ENCODE results near the gene DNAJC27.

Gene DNAJC27

GRCh38 chr2:24924266-24924665 is 47.5 kb downstream of the DNAJC27 start:
- Histone ChIP-seq H3K9ac (ENCODE audit: low read depth, low read length) (no peak overlapping the region), H3K27me3 (ENCODE audit: control insufficient read depth, insufficient read depth, low read length) (peaks cover 18% of the 10 kb centered on the region), H3K36me3 (ENCODE audit: control insufficient read depth, insufficient read depth, low read length) (no peaks in the 10 kb centered on the region), H3K4me1 (ENCODE audit: control insufficient read depth, insufficient read depth, low read length) (peaks cover 7% of the 10 kb centered on the region), H3K4me3 (ENCODE audit: low read depth, low read length) (no peak overlapping the region), H3K9me3 (ENCODE audit: control insufficient read depth, insufficient read depth, low read length) (no peaks in the 10 kb centered on the region)

GRCh38 chr2:24923106-24923505 is 48.6 kb downstream of the DNAJC27 start:
- Histone ChIP-seq H3K9me3 (ENCODE audit: control insufficient read depth, insufficient read depth, low read length) (no peaks in the 10 kb centered on the region), H3K4me1 (ENCODE audit: control insufficient read depth, insufficient read depth, low read length) (peaks cover 7% of the 10 kb centered on the region), H3K27me3 (ENCODE audit: control insufficient read depth, insufficient read depth, low read length) (peaks cover 18% of the 10 kb centered on the region), H3K9ac (ENCODE audit: low read depth, low read length) (no peak overlapping the region), H3K36me3 (ENCODE audit: control insufficient read depth, insufficient read depth, low read length) (peaks cover 3% of the 10 kb centered on the region), H3K4me3 (ENCODE audit: low read depth, low read length) (no peak overlapping the region)

GRCh38 chr2:24922556-24922955 is 49.2 kb downstream of the DNAJC27 start:
- H3K9me3 ChIP-seq (ENCODE audit: control insufficient read depth, insufficient read depth, low read length): no peaks in the 10 kb centered on the region
- H3K9ac ChIP-seq (ENCODE audit: low read depth, low read length): no peak overlapping the region
- peaks cover 5% of the 10 kb centered on the region for H3K36me3 ChIP-seq (ENCODE audit: control insufficient read depth, insufficient read depth, low read length)
- H3K4me3 ChIP-seq (ENCODE audit: low read depth, low read length): no peak overlapping the region
- H3K4me1 ChIP-seq (ENCODE audit: control insufficient read depth, insufficient read depth, low read length): peaks cover 7% of the 10 kb centered on the region
- H3K27me3 ChIP-seq (ENCODE audit: control insufficient read depth, insufficient read depth, low read length): peaks cover 18% of the 10 kb centered on the region

- Histone ChIP-seq H3K4me3 (ENCODE audit: low read depth, low read length) (peak overlapping the region; percentile 56), H3K36me3 (ENCODE audit: control insufficient read depth, insufficient read depth, low read length) (peaks cover 7% of the 10 kb centered on the region), H3K9me3 (ENCODE audit: control insufficient read depth, insufficient read depth, low read length) (no peaks in the 10 kb centered on the region), H3K4me1 (ENCODE audit: control insufficient read depth, insufficient read depth, low read length) (no peaks in the 10 kb centered on the region), H3K27me3 (ENCODE audit: control insufficient read depth, insufficient read depth, low read length) (peaks cover 8% of the 10 kb centered on the region), H3K9ac (ENCODE audit: low read depth, low read length) (no peak overlapping the region)
Measured at GRCh38 chr2:24920809-24921441, 50.8 kb downstream of the DNAJC27 start.

DNA sequence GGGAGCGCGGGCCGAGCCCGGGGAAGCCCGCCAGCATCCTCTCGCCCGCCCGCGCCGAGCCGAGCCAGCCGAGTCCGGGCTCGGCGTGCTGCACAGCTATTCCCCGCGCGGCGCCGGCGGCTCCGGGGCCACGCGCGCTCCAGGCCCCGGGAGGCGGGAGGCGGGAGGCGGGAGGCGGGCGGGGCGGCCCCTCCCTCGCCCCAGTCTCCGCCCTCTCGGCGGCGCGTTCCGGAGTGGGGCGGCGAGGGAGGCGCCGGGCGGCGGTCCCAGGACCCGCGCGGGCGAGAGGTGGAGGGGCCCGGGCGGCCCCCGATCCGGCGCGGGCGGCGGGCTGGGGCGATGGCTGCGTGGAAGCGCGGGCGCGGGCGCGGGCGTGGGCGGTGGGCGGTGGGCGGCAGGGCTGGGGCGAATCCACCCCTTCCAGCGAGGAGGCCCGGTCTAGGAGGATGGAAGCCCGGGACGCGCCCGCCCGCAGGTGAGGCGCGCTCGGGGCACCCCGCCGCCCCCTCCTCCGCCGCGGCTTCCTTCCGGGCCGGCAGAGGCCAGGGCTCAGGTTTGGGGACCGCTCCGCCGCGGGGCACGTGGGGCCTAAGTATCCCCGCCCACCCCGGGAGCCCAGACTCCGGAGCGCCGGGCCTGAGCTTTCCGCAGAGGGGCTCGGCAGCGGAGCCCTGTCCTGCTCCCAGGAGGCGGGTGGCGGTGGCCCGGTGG is 51.5 kb downstream of the DNAJC27 start, which contains the start of gene ADCY3:
ADCY3 (minus strand) TSS at position 140 of the 711 bp plus-strand sequence. CDS start 1,250 bp downstream, outside the sequence.
- H3K4me1 ChIP-seq (ENCODE audit: control insufficient read depth, insufficient read depth, low read length): no peaks in the 10 kb centered on the region
- H3K36me3 ChIP-seq (ENCODE audit: control insufficient read depth, insufficient read depth, low read length): peaks cover 7% of the 10 kb centered on the region
- peaks cover 4% of the 10 kb centered on the region for H3K27me3 ChIP-seq (ENCODE audit: control insufficient read depth, insufficient read depth, low read length)
- no peaks in the 10 kb centered on the region for H3K9me3 ChIP-seq (ENCODE audit: control insufficient read depth, insufficient read depth, low read length)
- H3K4me3 ChIP-seq (ENCODE audit: low read depth, low read length): peak within 1 kb of the TSS; percentile 56
- H3K9ac ChIP-seq (ENCODE audit: low read depth, low read length): no peak within 1 kb of the TSS

DNA sequence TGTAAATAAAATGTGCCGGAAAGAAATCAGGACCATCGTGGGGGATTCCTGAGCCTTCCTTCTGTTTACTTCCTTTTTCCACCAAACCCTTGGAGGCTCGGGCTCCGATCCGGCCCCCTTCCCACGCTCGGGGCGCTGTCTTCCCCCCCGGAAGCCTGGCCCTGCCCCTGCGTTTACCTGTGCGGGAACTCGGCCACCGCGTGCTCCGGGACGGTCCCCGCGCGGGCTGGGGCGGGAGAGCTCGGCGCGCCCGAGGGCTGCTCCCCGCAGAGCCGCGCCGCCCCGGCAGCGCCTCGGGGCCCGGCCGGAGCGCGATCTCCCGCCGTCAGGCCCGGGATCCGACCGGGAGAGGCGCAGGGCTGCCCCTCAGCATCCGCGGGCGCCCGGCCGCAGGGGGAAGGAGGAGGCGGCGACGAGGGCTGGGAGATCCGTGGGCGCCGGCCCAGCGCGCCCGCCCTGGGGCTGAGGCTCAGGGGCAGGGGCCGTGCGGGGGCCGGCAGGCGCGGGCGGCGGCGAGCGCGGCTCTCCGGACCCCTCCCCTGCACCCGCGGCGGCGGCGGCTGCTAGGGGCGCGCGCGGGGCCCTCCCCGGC is 52.2 kb downstream of the DNAJC27 start:
- Histone ChIP-seq H3K4me1 (ENCODE audit: control insufficient read depth, insufficient read depth, low read length) (no peaks in the 10 kb centered on the region), H3K9me3 (ENCODE audit: control insufficient read depth, insufficient read depth, low read length) (no peaks in the 10 kb centered on the region), H3K9ac (ENCODE audit: low read depth, low read length) (no peak overlapping the region), H3K4me3 (ENCODE audit: low read depth, low read length) (peak overlapping the region; percentile 26), H3K27me3 (ENCODE audit: control insufficient read depth, insufficient read depth, low read length) (peaks cover 4% of the 10 kb centered on the region), H3K36me3 (ENCODE audit: control insufficient read depth, insufficient read depth, low read length) (peaks cover 7% of the 10 kb centered on the region)

GRCh38 chr2:24919037-24919505 is 52.7 kb downstream of the DNAJC27 start:
- Histone ChIP-seq H3K4me1 (ENCODE audit: control insufficient read depth, insufficient read depth, low read length) (peaks cover under 1% of the 10 kb centered on the region), H3K36me3 (ENCODE audit: control insufficient read depth, insufficient read depth, low read length) (peaks cover 7% of the 10 kb centered on the region), H3K4me3 (ENCODE audit: low read depth, low read length) (peak overlapping the region; percentile 26), H3K27me3 (ENCODE audit: control insufficient read depth, insufficient read depth, low read length) (peaks cover 4% of the 10 kb centered on the region), H3K9ac (ENCODE audit: low read depth, low read length) (no peak overlapping the region), H3K9me3 (ENCODE audit: control insufficient read depth, insufficient read depth, low read length) (no peaks in the 10 kb centered on the region)

GRCh38 chr2:24918326-24919036 is 53.3 kb downstream of the DNAJC27 start:
- Histone ChIP-seq H3K9me3 (ENCODE audit: control insufficient read depth, insufficient read depth, low read length) (no peaks in the 10 kb centered on the region), H3K9ac (ENCODE audit: low read depth, low read length) (peak overlapping the region; percentile 3)

GRCh38 chr2:24917731-24918325 is 53.9 kb downstream of the DNAJC27 start:
- Histone ChIP-seq H3K9me3 (ENCODE audit: control insufficient read depth, insufficient read depth, low read length) (no peaks in the 10 kb centered on the region), H3K36me3 (ENCODE audit: control insufficient read depth, insufficient read depth, low read length) (peaks cover 7% of the 10 kb centered on the region), H3K27me3 (ENCODE audit: control insufficient read depth, insufficient read depth, low read length) (peaks cover 4% of the 10 kb centered on the region), H3K4me3 (ENCODE audit: low read depth, low read length) (no peak overlapping the region), H3K9ac (ENCODE audit: low read depth, low read length) (peak overlapping the region; percentile 3), H3K4me1 (ENCODE audit: control insufficient read depth, insufficient read depth, low read length) (peaks cover 5% of the 10 kb centered on the region)

More at GRCh38 chr2:24918326-24919036, 53.3 kb downstream of the DNAJC27 start:
- peak overlapping the region; percentile 26 for H3K4me3 ChIP-seq (ENCODE audit: low read depth, low read length)
- peaks cover 7% of the 10 kb centered on the region for H3K36me3 ChIP-seq (ENCODE audit: control insufficient read depth, insufficient read depth, low read length)
- peaks cover 4% of the 10 kb centered on the region for H3K27me3 ChIP-seq (ENCODE audit: control insufficient read depth, insufficient read depth, low read length)
- peaks cover 4% of the 10 kb centered on the region for H3K4me1 ChIP-seq (ENCODE audit: control insufficient read depth, insufficient read depth, low read length)

DNA sequence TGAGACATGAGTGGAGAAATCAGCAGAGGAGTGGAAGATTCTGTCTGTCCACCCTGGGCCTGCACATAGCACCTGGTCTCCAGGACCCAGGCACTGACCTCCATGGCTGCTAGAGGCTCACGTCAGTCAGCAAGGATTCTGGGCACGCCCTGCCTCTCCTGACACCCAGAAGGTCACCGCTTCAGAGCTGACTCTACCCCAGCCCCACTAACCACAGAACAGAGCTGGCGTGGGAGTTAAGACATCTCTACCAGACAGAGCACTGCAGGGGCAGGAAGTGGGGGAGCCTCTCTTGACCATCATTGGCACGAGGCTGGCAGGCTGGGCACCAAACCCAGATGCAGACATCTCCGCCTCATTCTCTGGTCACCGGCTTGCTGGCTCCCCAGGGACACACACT is 54.7 kb downstream of the DNAJC27 start:
- Histone ChIP-seq H3K36me3 (ENCODE audit: control insufficient read depth, insufficient read depth, low read length) (peaks cover 7% of the 10 kb centered on the region), H3K4me3 (ENCODE audit: low read depth, low read length) (no peak overlapping the region), H3K9ac (ENCODE audit: low read depth, low read length) (no peak overlapping the region), H3K4me1 (ENCODE audit: control insufficient read depth, insufficient read depth, low read length) (peaks cover 5% of the 10 kb centered on the region), H3K27me3 (ENCODE audit: control insufficient read depth, insufficient read depth, low read length) (peaks cover 4% of the 10 kb centered on the region), H3K9me3 (ENCODE audit: control insufficient read depth, insufficient read depth, low read length) (no peaks in the 10 kb centered on the region)

GRCh38 chr2:24915796-24916195 is 56.0 kb downstream of the DNAJC27 start:
- H3K4me3 ChIP-seq (ENCODE audit: low read depth, low read length): no peak overlapping the region
- peaks cover 7% of the 10 kb centered on the region for H3K36me3 ChIP-seq (ENCODE audit: control insufficient read depth, insufficient read depth, low read length)
- H3K4me1 ChIP-seq (ENCODE audit: control insufficient read depth, insufficient read depth, low read length): peaks cover 5% of the 10 kb centered on the region
- peaks cover 2% of the 10 kb centered on the region for H3K27me3 ChIP-seq (ENCODE audit: control insufficient read depth, insufficient read depth, low read length)
- H3K9ac ChIP-seq (ENCODE audit: low read depth, low read length): no peak overlapping the region
- no peaks in the 10 kb centered on the region for H3K9me3 ChIP-seq (ENCODE audit: control insufficient read depth, insufficient read depth, low read length)
